ENCODE results near the gene ZNF532. TPM values are rescaled to one million over a fixed set of nuclear protein-coding genes. Genes with fewer than 3 reads are reported as not detected.

Gene ZNF532
- total and polyA plus RNA-seq, 9 of the 15 experiments (the other 6 are each of a cell fraction or from before 2014, with no cell fraction given), result 0.42 TPM; not detected in 8

DNA sequence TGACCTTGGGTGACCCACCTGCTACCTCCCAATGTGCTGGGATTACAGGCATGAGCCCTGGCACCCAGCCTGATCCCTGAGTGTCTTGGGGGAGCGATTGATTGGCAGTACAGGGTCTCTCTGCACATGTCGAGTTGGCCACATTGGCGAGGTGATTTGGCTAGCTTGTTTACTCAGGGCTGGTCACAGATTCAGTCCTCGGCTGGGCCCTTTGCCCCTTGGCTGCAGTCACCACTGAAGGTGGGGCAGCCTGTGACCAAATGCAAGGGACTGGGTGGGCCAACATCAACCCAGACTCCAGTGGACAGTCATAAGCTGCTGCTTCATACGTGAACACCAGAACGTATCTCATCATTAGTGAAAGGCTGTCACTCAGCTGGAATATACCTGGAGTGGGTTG is 114.9 kb downstream of the ZNF532 start (continued):
- no peak for TF ChIP-seq MED1 (CRISPR knock-in tag; IDR thresholded peaks at IDR 0.05; ENCODE audit: borderline replicate concordance)

DNA sequence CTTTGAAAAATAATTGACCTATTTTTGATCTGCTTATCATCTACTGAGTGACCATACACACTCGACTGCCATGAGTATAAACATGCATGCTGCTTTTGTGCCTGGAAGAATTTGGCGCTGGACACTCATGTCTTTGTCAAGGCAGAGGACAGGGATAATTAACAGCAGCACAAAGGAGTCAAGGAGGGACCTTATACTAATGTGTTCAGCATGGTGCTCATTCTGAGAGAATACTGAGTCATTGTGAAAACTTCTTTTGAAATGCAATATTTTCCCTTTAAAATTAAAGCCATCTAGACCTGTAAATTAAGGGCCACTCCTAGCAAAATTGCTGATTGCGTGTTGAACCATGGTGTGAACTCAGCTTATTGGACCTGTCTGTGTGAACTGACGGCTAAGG is 116.3 kb downstream of the ZNF532 start:
- intact Hi-C loops (cut with micrococcal nuclease), result no loop called here
- Histone ChIP-seq H4K20me1 (replicated peaks; ENCODE audit: control insufficient read depth, insufficient read depth, low read length) (no peaks in the 10 kb centered on the region), H3K36me3 (ENCODE audit: control insufficient read depth, insufficient read depth, low read length) (no peaks in the 10 kb centered on the region), H3K4me2 (ENCODE audit: insufficient read depth, low read length) (no peak overlapping the region), H3K27ac (ENCODE audit: extremely low read depth, low read depth, low read length) (no peak overlapping the region), H3K4me3 (no peak overlapping the region), H3K4me1 (replicated peaks in 1 of 2; ENCODE audit: control insufficient read depth in 2 of 2, insufficient read depth in 2 of 2, low read length in 2 of 2) (no peaks in the 10 kb centered on the region), H3K9ac (ENCODE audit: insufficient read depth in 1 of 2, low read depth in 2 of 2, low read length in 2 of 2) (no peak overlapping the region), H3K9me1 (ENCODE audit: control insufficient read depth, insufficient read depth, low read length) (no peaks in the 10 kb centered on the region), H3K27me3 (ENCODE audit: control insufficient read depth in 2 of 2, insufficient read depth in 2 of 2, low read length in 2 of 2) (peaks cover 0 to 15% of the 10 kb centered on the region in 2 experiments; a peak in 2 of 5 replicates), H3K79me2 (ENCODE audit: control insufficient read depth, insufficient read depth, low read length) (no peaks in the 10 kb centered on the region), H3K9me3 (replicated peaks; ENCODE audit: control insufficient read depth, insufficient read depth, low read depth, low read length) (no peaks in the 10 kb centered on the region), H2AFZ (ENCODE audit: low read depth, low read length) (no peak overlapping the region)
- DNase-seq (ENCODE audit: extremely low read depth in 1 of 4, low spot score in 3 of 4), result no peak
- in situ Hi-C loops (cut with MboI), result no loop called here
- FAIRE-seq, result no peak
- CTCF ChIA-PET (ENCODE audit: low intra/inter-chr PET ratio), result no interaction called here
- BruUV-seq (replicated peaks), result no TSS peak
- POLR2A ChIA-PET, result no interaction called here
- WGBS (ENCODE audit: insufficient coverage, low coverage, missing lambda C conversion rate), result 3% methylated on average over 4 of the region's 4 CpGs
- ATAC-seq, result no peak
- TF ChIP-seq HSF4 (CRISPR knock-in tag; IDR thresholded peaks at IDR 0.05; ENCODE audit: borderline replicate concordance) (no peak), HDAC3 (IDR thresholded peaks at IDR 0.05; ENCODE audit: borderline replicate concordance, partially characterized antibody) (no peak), SP1 (CRISPR knock-in tag; IDR thresholded peaks at IDR 0.05) (no peak), SRSF1 (IDR thresholded peaks at IDR 0.05; ENCODE audit: low read depth, low read length) (no peak), ASH1L (IDR thresholded peaks at IDR 0.05; ENCODE audit: borderline replicate concordance, low read depth, partially characterized antibody) (no peak), NRF1 (conservative IDR thresholded peaks at IDR 0.05 in 1 of 2, IDR thresholded peaks at IDR 0.05 in 1 of 2) (no peak), ZNF707 (CRISPR knock-in tag; conservative IDR thresholded peaks at IDR 0.05) (no peak), ZNF584 (CRISPR knock-in tag; IDR thresholded peaks at IDR 0.05; ENCODE audit: low read depth) (no peak), HMG20A (CRISPR knock-in tag; conservative IDR thresholded peaks at IDR 0.05) (no peak), ZNF197 (CRISPR knock-in tag; IDR thresholded peaks at IDR 0.05; ENCODE audit: low read depth) (no peak), ZNF184 (CRISPR knock-in tag; IDR thresholded peaks at IDR 0.05) (no peak), ZNF24 (IDR thresholded peaks at IDR 0.05) (no peak), BRD4 (IDR thresholded peaks at IDR 0.05) (no peak)
- TF ChIP-seq, protein P1, sequence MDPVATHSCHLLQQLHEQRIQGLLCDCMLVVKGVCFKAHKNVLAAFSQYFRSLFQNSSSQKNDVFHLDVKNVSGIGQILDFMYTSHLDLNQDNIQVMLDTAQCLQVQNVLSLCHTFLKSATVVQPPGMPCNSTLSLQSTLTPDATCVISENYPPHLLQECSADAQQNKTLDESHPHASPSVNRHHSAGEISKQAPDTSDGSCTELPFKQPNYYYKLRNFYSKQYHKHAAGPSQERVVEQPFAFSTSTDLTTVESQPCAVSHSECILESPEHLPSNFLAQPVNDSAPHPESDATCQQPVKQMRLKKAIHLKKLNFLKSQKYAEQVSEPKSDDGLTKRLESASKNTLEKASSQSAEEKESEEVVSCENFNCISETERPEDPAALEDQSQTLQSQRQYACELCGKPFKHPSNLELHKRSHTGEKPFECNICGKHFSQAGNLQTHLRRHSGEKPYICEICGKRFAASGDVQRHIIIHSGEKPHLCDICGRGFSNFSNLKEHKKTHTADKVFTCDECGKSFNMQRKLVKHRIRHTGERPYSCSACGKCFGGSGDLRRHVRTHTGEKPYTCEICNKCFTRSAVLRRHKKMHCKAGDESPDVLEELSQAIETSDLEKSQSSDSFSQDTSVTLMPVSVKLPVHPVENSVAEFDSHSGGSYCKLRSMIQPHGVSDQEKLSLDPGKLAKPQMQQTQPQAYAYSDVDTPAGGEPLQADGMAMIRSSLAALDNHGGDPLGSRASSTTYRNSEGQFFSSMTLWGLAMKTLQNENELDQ (CRISPR knock-in tag; IDR thresholded peaks at IDR 0.05; ENCODE audit: borderline replicate concordance), result no peak
- TF ChIP-seq, protein P2, sequence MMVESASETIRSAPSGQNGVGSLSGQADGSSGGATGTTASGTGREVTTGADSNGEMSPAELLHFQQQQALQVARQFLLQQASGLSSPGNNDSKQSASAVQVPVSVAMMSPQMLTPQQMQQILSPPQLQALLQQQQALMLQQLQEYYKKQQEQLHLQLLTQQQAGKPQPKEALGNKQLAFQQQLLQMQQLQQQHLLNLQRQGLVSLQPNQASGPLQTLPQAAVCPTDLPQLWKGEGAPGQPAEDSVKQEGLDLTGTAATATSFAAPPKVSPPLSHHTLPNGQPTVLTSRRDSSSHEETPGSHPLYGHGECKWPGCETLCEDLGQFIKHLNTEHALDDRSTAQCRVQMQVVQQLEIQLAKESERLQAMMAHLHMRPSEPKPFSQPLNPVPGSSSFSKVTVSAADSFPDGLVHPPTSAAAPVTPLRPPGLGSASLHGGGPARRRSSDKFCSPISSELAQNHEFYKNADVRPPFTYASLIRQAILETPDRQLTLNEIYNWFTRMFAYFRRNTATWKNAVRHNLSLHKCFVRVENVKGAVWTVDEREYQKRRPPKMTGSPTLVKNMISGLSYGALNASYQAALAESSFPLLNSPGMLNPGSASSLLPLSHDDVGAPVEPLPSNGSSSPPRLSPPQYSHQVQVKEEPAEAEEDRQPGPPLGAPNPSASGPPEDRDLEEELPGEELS (CRISPR knock-in tag; IDR thresholded peaks at IDR 0.05; ENCODE audit: borderline replicate concordance), result no peak
- TF ChIP-seq, protein P3, sequence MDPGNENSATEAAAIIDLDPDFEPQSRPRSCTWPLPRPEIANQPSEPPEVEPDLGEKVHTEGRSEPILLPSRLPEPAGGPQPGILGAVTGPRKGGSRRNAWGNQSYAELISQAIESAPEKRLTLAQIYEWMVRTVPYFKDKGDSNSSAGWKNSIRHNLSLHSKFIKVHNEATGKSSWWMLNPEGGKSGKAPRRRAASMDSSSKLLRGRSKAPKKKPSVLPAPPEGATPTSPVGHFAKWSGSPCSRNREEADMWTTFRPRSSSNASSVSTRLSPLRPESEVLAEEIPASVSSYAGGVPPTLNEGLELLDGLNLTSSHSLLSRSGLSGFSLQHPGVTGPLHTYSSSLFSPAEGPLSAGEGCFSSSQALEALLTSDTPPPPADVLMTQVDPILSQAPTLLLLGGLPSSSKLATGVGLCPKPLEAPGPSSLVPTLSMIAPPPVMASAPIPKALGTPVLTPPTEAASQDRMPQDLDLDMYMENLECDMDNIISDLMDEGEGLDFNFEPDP (CRISPR knock-in tag; IDR thresholded peaks at IDR 0.05), result no peak
